ENCODE data around the gene ELOVL5. TPM values are rescaled to one million over a fixed set of nuclear protein-coding genes. Genes with fewer than 3 reads are reported as not detected.
"Not testable (repeated sequence)": the region's sequence is repeated elsewhere in the genome, so short reads cannot be mapped to it uniquely, and the experiment has no call there.

Gene ELOVL5
- total RNA-seq, 3 donors from 2014 or later, result 11.5 to 60.6 (median 27.5) TPM

GRCh38 chr6:53390010-53390409 lies 41.3 kb upstream of the ELOVL5 start:
- Histone ChIP-seq H3K9me3 (no peaks in the 10 kb centered on the region), H3K4me3 (no peak overlapping the region), H3K4me1 (ENCODE audit: low read depth) (no peaks in the 10 kb centered on the region), H3K36me3 (ENCODE audit: low read depth) (no peaks in the 10 kb centered on the region)
- ATAC-seq (no peak), DNase-seq (no peak)
- TF ChIP-seq CTCF (IDR thresholded peaks at IDR 0.05), result no peak
- intact Hi-C loops (cut with DNase I, micrococcal nuclease), result no loop called here

GRCh38 chr6:53388615-53389014 lies 39.9 kb upstream of the ELOVL5 start:
- intact Hi-C loops (cut with DNase I, micrococcal nuclease), result not testable (repeated sequence)

GRCh38 chr6:53382421-53382820 lies 33.7 kb upstream of the ELOVL5 start:
- Histone ChIP-seq H3K36me3 (ENCODE audit: low read depth) (no peaks in the 10 kb centered on the region), H3K4me1 (ENCODE audit: low read depth) (no peaks in the 10 kb centered on the region), H3K9me3 (no peaks in the 10 kb centered on the region), H3K4me3 (no peak overlapping the region)
- no peak for TF ChIP-seq CTCF (IDR thresholded peaks at IDR 0.05)
- no peak for ATAC-seq
- DNase-seq, result no peak
- intact Hi-C loops (cut with DNase I, micrococcal nuclease), result no loop called here

More at GRCh38 chr6:53388615-53389014, 39.9 kb upstream of the ELOVL5 start:
- not testable (repeated sequence) for ATAC-seq; DNase-seq; H3K4me3 ChIP-seq; H3K9me3 ChIP-seq; H3K36me3 ChIP-seq (ENCODE audit: low read depth); H3K4me1 ChIP-seq (ENCODE audit: low read depth)

GRCh38 chr6:53378208-53378607 lies 29.5 kb upstream of the ELOVL5 start:
- no peaks in the 10 kb centered on the region for H3K4me1 ChIP-seq (ENCODE audit: low read depth)
- intact Hi-C loops (cut with DNase I, micrococcal nuclease), result no loop called here
- no peak overlapping the region for H3K4me3 ChIP-seq
- ATAC-seq (no peak), DNase-seq (no peak)
- TF ChIP-seq CTCF (IDR thresholded peaks at IDR 0.05), result no peak
- H3K9me3 ChIP-seq, result no peaks in the 10 kb centered on the region
- no peaks in the 10 kb centered on the region for H3K36me3 ChIP-seq (ENCODE audit: low read depth)

GRCh38 chr6:53377793-53378192 lies 29.0 kb upstream of the ELOVL5 start:
- Histone ChIP-seq H3K36me3 (ENCODE audit: low read depth) (no peaks in the 10 kb centered on the region), H3K4me3 (no peak overlapping the region), H3K9me3 (no peaks in the 10 kb centered on the region), H3K4me1 (ENCODE audit: low read depth) (no peaks in the 10 kb centered on the region)
- DNase-seq (no peak), ATAC-seq (no peak)
- intact Hi-C loops (cut with DNase I, micrococcal nuclease), result no loop called here
- TF ChIP-seq CTCF (IDR thresholded peaks at IDR 0.05), result no peak

- intact Hi-C loops (cut with DNase I, micrococcal nuclease), result no loop called here
- no peaks in the 10 kb centered on the region for H3K9me3 ChIP-seq
- no peaks in the 10 kb centered on the region for H3K4me1 ChIP-seq (ENCODE audit: low read depth)
- H3K36me3 ChIP-seq (ENCODE audit: low read depth), result no peaks in the 10 kb centered on the region
- ATAC-seq (no peak), DNase-seq (no peak)
- no peak for TF ChIP-seq CTCF (IDR thresholded peaks at IDR 0.05)
- H3K4me3 ChIP-seq, result no peak overlapping the region
These were observed 28.5 kb upstream of the ELOVL5 start for GRCh38 chr6:53377289-53377688.

Measured in mucosa of descending colon (tissue), 3 donors.